KOPT-K1 (cell line): ENCODE data around the gene CPE.

Experiments
- H3K27ac ChIP-seq: fragments of 200-600 bp; sonication (generic); 2 replicates; pipeline ENCODE4 v1.5.1; 2016; ENCODE audit warnings: antibody characterized with exemption, mild to moderate bottlenecking, low read depth, low read length; ENCODE audit not compliant: poor library complexity, severe bottlenecking
- H3K36me3 ChIP-seq: fragments of 200-600 bp; sonication (generic); 2 replicates; pipeline ENCODE4 v1.5.1; 2017; ENCODE audit warnings: antibody characterized with exemption, mild to moderate bottlenecking, low read length, moderate library complexity; ENCODE audit not compliant: insufficient read depth
- H3K9me3 ChIP-seq: fragments of 200-600 bp; sonication (generic); 2 replicates; pipeline ENCODE4 v1.5.1; 2017; ENCODE audit warnings: antibody characterized with exemption, low read length, mild to moderate bottlenecking; ENCODE audit not compliant: insufficient read depth, poor library complexity, severe bottlenecking

CPE gene

GRCh38 chr4:165381821-165382373 is 3.1 kb downstream of the CPE start:
- Histone ChIP-seq H3K27ac (no peak overlapping the region), H3K36me3 (no peaks in the 10 kb centered on the region), H3K9me3 (peaks cover 4% of the 10 kb centered on the region)

- Histone ChIP-seq H3K9me3 (peaks cover 4% of the 10 kb centered on the region), H3K36me3 (no peaks in the 10 kb centered on the region), H3K27ac (no peak overlapping the region)
Measured at GRCh38 chr4:165382640-165383039, 3.8 kb downstream of the CPE start.

DNA sequence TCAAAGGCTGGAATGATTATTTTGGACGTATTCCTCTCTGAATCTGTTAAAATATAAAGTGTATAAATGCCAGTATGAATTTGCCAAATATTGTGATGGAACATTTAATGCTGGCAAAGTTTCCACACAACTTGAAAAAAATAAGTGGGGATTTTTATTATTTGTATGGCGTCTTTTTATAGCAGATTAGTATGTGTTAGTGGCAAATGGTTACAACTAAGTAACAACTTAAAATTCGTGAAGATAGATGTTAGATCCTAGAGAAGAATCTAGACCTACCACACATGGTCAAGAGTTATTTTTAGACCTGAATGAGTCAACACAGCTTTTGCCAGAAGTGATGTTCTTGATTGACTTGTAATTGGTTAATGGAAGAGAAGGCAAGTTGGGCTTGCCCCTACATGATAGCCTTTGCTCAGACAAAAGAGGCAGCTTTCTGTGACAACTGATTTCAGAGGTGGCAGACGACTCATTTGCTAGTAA is 4.8 kb downstream of the CPE start:
- Histone ChIP-seq H3K36me3 (no peaks in the 10 kb centered on the region), H3K27ac (no peak overlapping the region), H3K9me3 (peaks cover 3% of the 10 kb centered on the region)

DNA sequence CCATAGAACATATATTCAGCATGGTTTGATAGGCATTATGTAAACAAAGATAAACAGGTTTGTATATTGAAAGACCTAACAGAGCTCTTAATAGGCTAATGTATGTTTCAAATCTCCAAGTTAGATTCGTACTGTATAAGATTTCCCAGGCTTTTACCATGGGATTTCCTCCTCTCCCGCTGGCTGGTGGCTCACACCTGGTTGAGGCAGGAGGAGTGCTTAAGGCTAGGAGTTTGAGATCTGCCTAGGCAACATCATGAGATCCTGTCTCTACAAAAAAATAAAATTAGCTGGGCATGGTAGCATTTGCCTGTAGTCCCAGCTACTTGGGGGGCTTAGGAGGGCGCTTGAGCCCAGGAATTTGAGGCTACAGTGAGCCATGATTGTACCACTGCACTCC is 5.4 kb downstream of the CPE start:
- H3K36me3 ChIP-seq, result no peaks in the 10 kb centered on the region
- H3K27ac ChIP-seq, result no peak overlapping the region
- no peaks in the 10 kb centered on the region for H3K9me3 ChIP-seq

- H3K36me3 ChIP-seq, result no peaks in the 10 kb centered on the region
- no peaks in the 10 kb centered on the region for H3K9me3 ChIP-seq
- no peak overlapping the region for H3K27ac ChIP-seq
Measured at GRCh38 chr4:165384598-165384997, 5.8 kb downstream of the CPE start.

DNA sequence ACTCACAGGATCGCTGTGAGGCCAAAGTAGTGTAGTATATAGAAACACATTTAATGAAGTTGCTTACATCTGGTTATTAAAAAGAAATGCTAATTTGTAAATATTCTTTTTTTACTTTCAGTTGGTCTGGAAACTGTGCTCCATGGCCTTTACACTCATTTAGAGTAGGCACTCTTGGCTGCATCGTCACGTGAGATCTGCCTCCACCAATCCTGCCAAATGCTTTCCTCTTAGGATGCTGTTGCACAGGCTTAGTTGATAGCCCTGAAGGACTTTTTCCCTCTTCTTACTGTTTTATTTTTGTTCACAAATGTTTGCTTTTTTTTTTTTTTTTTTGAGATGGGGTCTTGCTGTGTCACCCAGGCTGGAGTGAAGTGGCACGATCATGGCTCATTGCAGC is 6.3 kb downstream of the CPE start:
- Histone ChIP-seq H3K36me3 (no peaks in the 10 kb centered on the region), H3K27ac (no peak overlapping the region)

GRCh38 chr4:165386328-165386727 is 7.5 kb downstream of the CPE start:
- no peaks in the 10 kb centered on the region for H3K9me3 ChIP-seq
- H3K36me3 ChIP-seq, result no peaks in the 10 kb centered on the region
- H3K27ac ChIP-seq, result no peak overlapping the region

More for the DNA sequence above, 6.3 kb downstream of the CPE start:
- H3K9me3 ChIP-seq, result no peaks in the 10 kb centered on the region

DNA sequence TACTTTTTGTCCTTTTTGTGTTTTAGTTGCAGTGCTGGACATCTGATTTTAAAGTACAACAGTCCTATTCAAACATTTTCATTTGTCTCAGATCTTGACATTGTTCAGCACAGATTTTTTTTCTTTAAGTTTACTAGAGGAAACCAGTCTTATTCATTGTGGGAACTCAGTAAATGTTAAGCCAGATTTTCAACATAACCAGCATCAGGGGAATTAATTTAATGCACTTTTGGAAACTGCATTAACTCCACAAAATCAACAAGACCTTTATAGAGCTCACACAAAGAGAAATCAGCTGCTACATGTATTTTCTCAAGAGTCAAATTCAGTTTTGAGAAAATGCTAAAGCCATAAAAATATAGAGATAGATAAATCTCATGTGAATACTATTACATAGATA is 9.9 kb downstream of the CPE start:
- Histone ChIP-seq H3K9me3 (no peaks in the 10 kb centered on the region), H3K36me3 (no peaks in the 10 kb centered on the region), H3K27ac (no peak overlapping the region)

- H3K36me3 ChIP-seq, result no peaks in the 10 kb centered on the region
- no peak overlapping the region for H3K27ac ChIP-seq
- no peaks in the 10 kb centered on the region for H3K9me3 ChIP-seq
Measured at GRCh38 chr4:165393051-165393450, 14.2 kb downstream of the CPE start.

GRCh38 chr4:165393704-165394103 is 14.9 kb downstream of the CPE start:
- H3K27ac ChIP-seq, result no peak overlapping the region
- H3K9me3 ChIP-seq, result no peaks in the 10 kb centered on the region
- no peaks in the 10 kb centered on the region for H3K36me3 ChIP-seq

GRCh38 chr4:165394275-165394674 is 15.5 kb downstream of the CPE start:
- Histone ChIP-seq H3K27ac (no peak overlapping the region), H3K9me3 (no peaks in the 10 kb centered on the region), H3K36me3 (no peaks in the 10 kb centered on the region)

DNA sequence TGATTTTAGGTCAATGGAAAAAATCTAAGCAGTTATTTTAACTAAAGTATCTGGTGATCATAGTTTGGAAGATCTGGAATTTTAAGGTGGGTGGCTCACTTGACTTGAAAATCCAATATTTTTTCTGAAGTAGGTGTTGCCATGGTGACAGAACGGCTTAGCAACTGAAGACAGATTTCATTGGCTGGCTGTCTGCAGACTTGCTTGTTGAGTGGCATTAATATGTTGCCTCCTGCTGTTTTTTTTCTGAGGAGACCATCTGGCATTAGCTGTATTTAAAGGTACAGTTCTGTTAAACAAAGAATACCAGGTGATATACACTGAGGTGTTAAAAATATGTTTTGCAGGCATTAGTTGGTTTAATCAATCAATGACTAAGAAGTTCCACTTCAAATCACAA is 19.8 kb downstream of the CPE start:
- Histone ChIP-seq H3K27ac (no peak overlapping the region), H3K36me3 (no peaks in the 10 kb centered on the region)

DNA sequence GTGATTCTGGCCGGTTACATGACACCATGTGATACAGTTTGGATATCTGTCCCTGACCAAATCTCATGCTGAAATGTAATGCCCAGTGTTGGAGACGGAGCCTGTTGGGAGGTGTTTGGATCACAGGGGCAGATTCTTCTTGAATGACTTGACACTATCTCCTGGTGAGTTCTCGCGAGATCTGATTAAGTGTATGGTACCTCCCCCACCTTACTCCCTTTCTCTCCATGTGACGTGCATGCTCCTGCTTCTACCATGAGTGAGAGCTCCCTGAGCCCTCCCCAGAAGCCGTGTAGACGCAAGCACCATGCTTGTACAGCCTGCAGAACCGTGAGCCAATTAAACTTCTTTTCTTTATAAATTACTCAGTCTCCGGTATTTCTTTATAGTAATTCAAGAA is 23.6 kb downstream of the CPE start:
- Histone ChIP-seq H3K27ac (no peak overlapping the region), H3K36me3 (no peaks in the 10 kb centered on the region), H3K9me3 (no peaks in the 10 kb centered on the region)

More for the DNA sequence above, 19.8 kb downstream of the CPE start:
- H3K9me3 ChIP-seq, result no peaks in the 10 kb centered on the region

GRCh38 chr4:165403048-165403447 is 24.2 kb downstream of the CPE start:
- Histone ChIP-seq H3K36me3 (no peaks in the 10 kb centered on the region), H3K27ac (no peak overlapping the region), H3K9me3 (no peaks in the 10 kb centered on the region)

DNA sequence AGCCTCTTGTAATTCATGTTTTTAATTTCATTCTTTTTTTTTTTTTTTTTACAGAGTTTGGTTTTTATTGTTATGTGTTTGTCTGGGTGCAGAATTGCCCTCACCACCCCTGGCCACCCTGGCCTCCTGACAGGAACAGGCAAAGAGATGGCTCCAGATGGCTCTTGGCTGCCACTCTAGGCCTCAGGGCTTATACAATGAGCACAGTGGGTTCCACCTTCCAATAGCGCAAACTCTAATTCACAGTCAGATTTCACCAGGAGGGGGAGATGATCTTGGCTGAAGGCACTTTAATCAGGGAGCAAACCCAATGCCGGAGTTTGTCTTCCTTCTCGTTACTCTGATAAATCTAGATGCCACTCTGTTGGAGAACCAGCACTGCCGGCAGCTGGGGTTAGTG is 24.8 kb downstream of the CPE start:
- Histone ChIP-seq H3K9me3 (no peaks in the 10 kb centered on the region), H3K36me3 (no peaks in the 10 kb centered on the region), H3K27ac (no peak overlapping the region)

DNA sequence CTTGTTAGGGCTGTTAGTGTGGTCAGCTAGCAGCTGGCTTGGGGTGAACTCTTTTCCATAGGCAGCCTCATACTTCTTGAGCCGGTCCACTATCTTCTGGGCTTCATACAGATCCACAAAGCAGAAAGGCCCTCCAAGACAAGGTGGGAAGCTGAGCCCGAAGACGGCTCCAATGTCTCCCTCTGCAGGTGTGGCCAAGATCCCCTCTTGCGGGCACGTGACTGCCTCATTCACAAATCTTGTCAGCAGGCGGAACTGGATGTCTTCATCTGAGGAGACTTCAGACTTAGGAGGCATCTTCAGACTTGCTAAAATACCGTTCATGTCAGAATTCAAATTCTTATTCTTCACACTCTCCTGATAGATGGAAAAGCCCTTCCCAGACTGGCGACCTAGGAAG is 25.3 kb downstream of the CPE start:
- Histone ChIP-seq H3K9me3 (no peaks in the 10 kb centered on the region), H3K27ac (no peak overlapping the region), H3K36me3 (no peaks in the 10 kb centered on the region)
